ENCODE results near the gene LSP1. TPM values are rescaled to one million over a fixed set of nuclear protein-coding genes. Genes with fewer than 3 reads are reported as not detected.
"Not testable (repeated sequence)": the region's sequence is repeated elsewhere in the genome, so short reads cannot be mapped to it uniquely, and the experiment has no call there.

The LSP1 gene
- total RNA-seq, 2 experiments from 2014 or later: 232 to 303 TPM

DNA sequence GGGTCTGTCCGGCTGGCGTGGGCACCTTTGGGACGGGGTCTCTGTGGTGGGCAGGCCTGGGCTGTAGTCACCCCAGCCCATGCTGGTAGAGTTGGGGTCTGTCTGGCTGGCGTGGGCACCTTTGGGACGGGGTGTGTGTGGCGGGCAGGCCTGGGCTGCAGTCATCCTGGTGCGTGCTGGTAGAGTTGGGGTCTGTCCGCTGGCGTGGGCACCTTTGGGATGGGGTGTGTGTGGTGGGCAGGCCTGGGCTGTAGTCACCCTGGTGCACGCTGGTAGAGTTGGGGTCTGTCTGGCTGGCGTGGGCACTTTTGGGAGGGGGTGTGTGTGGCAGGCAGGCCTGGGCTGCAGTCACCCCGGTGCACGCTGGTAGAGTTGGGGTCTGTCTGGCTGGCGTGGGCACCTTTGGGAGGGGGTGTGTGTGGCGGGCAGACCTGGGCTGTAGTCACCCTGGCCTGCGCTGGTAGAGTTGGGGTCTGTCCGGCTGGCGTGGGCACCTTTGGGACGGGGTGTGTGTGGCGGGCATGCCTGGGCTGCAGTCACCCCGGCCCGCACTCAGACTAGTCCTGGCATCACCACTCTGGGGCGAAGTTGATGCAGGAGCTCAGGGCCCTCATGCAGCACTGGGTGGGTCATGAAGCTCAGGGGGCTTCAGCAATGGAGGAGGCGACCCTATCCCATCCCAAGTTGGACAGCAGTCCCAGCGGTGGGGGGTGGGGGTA lies 19.5 kb downstream of the LSP1 start:
- TF ChIP-seq, protein P1, sequence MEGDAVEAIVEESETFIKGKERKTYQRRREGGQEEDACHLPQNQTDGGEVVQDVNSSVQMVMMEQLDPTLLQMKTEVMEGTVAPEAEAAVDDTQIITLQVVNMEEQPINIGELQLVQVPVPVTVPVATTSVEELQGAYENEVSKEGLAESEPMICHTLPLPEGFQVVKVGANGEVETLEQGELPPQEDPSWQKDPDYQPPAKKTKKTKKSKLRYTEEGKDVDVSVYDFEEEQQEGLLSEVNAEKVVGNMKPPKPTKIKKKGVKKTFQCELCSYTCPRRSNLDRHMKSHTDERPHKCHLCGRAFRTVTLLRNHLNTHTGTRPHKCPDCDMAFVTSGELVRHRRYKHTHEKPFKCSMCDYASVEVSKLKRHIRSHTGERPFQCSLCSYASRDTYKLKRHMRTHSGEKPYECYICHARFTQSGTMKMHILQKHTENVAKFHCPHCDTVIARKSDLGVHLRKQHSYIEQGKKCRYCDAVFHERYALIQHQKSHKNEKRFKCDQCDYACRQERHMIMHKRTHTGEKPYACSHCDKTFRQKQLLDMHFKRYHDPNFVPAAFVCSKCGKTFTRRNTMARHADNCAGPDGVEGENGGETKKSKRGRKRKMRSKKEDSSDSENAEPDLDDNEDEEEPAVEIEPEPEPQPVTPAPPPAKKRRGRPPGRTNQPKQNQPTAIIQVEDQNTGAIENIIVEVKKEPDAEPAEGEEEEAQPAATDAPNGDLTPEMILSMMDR (conservative IDR thresholded peaks at IDR 0.05; ENCODE audit: low read length): no peak
- TF ChIP-seq EZH2phosphoT487 (IDR thresholded peaks at IDR 0.05; ENCODE audit: borderline replicate concordance, low read depth, low read length): no peak
- H3K36me3 ChIP-seq (ENCODE audit: insufficient read depth, low read length): no peaks in the 10 kb centered on the region
- no peak overlapping the region for H2AFZ ChIP-seq (ENCODE audit: low read length)
- BruUV-seq (replicated peaks): no TSS peak
- CTCF ChIA-PET (ENCODE audit: unreplicated experiment): no interaction called here
- H3K27ac ChIP-seq (ENCODE audit: low read depth, low read length, poor library complexity, severe bottlenecking): no peak overlapping the region
- no peak overlapping the region for H3K4me2 ChIP-seq (ENCODE audit: low read length)
- no peaks in the 10 kb centered on the region for H3K9me2 ChIP-seq (ENCODE audit: insufficient read depth, low read length)
- no peaks in the 10 kb centered on the region for H3K79me2 ChIP-seq (ENCODE audit: insufficient read depth, low read depth, low read length)
- POLR2A ChIA-PET: no interaction called here
- no peaks in the 10 kb centered on the region; the same call in 1 of the 2 replicates for H4K20me1 ChIP-seq (ENCODE audit: insufficient read depth, low read length)
- intact Hi-C loops (cut with micrococcal nuclease; ENCODE audit: unreplicated experiment): no loop called here
- DNase-seq (ENCODE audit: low spot score): no peak
- H3K4me1 ChIP-seq (ENCODE audit: insufficient read depth, low read length, poor library complexity, severe bottlenecking): no peaks in the 10 kb centered on the region
- no peak overlapping the region for H3K4me3 ChIP-seq (ENCODE audit: low read depth, low read length, poor library complexity, severe bottlenecking)
- H3K9me3 ChIP-seq (ENCODE audit: low read length): no peaks in the 10 kb centered on the region

DNA sequence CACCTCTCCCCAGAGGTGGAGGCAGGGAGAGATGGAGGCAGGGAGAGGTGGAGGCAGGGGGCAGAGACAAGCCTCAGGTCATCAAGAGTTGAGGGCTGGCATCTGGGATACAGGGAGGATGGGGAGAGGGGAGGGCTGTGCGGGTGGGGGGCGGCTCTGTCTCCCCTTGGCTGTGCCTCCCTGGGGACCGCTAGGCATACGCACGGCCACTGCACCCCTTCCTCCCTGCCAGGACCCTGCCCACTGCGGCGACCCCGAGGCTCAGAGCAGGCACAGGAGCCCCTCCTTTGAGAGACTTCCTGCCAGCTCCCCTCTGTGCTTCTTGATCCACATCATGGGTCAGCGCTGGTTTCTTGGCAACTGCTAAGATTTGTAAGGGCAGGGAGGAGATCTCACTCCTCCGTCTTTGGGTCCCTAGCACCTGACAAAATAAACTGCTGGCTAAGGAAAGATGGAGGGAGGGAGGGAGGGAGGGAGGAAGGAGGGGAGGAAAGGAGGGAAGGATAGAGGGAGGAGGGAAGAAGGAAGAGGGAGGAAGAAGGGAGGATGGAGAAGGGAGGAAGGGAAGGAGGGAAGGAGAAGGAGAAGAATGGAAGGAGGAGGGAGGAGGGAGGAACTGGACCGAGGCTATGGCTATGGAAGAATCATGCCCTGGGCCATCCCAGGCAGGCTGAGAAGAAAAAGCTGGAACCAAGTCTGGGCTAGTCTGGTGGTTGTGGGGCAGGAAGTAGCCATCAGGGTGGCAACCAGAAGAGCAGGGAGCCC lies 20.3 kb downstream of the LSP1 start:
- POLR2A ChIA-PET: no interaction called here
- no peaks in the 10 kb centered on the region; the same call in 1 of the 2 replicates for H4K20me1 ChIP-seq (ENCODE audit: insufficient read depth, low read length)
- H3K79me2 ChIP-seq (ENCODE audit: insufficient read depth, low read depth, low read length): no peaks in the 10 kb centered on the region
- no peak overlapping the region for H2AFZ ChIP-seq (ENCODE audit: low read length)
- no TSS peak for BruUV-seq (replicated peaks)
- H3K9me3 ChIP-seq (ENCODE audit: low read length): no peaks in the 10 kb centered on the region
- no peaks in the 10 kb centered on the region for H3K4me1 ChIP-seq (ENCODE audit: insufficient read depth, low read length, poor library complexity, severe bottlenecking)
- no peak overlapping the region for H3K27ac ChIP-seq (ENCODE audit: low read depth, low read length, poor library complexity, severe bottlenecking)
- H3K36me3 ChIP-seq (ENCODE audit: insufficient read depth, low read length): no peaks in the 10 kb centered on the region
- intact Hi-C loops (cut with micrococcal nuclease; ENCODE audit: unreplicated experiment): no loop called here
- H3K9me2 ChIP-seq (ENCODE audit: insufficient read depth, low read length): no peaks in the 10 kb centered on the region
- no peak overlapping the region for H3K4me2 ChIP-seq (ENCODE audit: low read length)
- TF ChIP-seq, protein P1 (conservative IDR thresholded peaks at IDR 0.05; ENCODE audit: low read length): no peak
- TF ChIP-seq EZH2phosphoT487 (IDR thresholded peaks at IDR 0.05; ENCODE audit: borderline replicate concordance, low read depth, low read length): no peak
- no peak for DNase-seq (ENCODE audit: low spot score)
- H3K4me3 ChIP-seq (ENCODE audit: low read depth, low read length, poor library complexity, severe bottlenecking): no peak overlapping the region
- CTCF ChIA-PET (ENCODE audit: unreplicated experiment): no interaction called here

- not testable (repeated sequence) for H3K79me2 ChIP-seq (ENCODE audit: insufficient read depth, low read depth, low read length)
Measured at GRCh38 chr11:1873813-1874150, 20.9 kb downstream of the LSP1 start.

GRCh38 chr11:1874441-1875092 lies 21.7 kb downstream of the LSP1 start:
- BruUV-seq (replicated peaks); POLR2A ChIA-PET; CTCF ChIA-PET (ENCODE audit: unreplicated experiment); H3K79me2 ChIP-seq (ENCODE audit: insufficient read depth, low read depth, low read length); H3K9me2 ChIP-seq (ENCODE audit: insufficient read depth, low read length); H3K4me3 ChIP-seq (ENCODE audit: low read depth, low read length, poor library complexity, severe bottlenecking); DNase-seq (ENCODE audit: low spot score); H2AFZ ChIP-seq (ENCODE audit: low read length); H4K20me1 ChIP-seq (ENCODE audit: insufficient read depth, low read length); intact Hi-C loops (cut with micrococcal nuclease; ENCODE audit: unreplicated experiment); H3K36me3 ChIP-seq (ENCODE audit: insufficient read depth, low read length); H3K9me3 ChIP-seq (ENCODE audit: low read length); H3K4me1 ChIP-seq (ENCODE audit: insufficient read depth, low read length, poor library complexity, severe bottlenecking); H3K4me2 ChIP-seq (ENCODE audit: low read length); H3K27ac ChIP-seq (ENCODE audit: low read depth, low read length, poor library complexity, severe bottlenecking): not testable (repeated sequence)

More at GRCh38 chr11:1873813-1874150, 20.9 kb downstream of the LSP1 start:
- H3K9me3 ChIP-seq (ENCODE audit: low read length); H2AFZ ChIP-seq (ENCODE audit: low read length); H3K4me2 ChIP-seq (ENCODE audit: low read length); H4K20me1 ChIP-seq (ENCODE audit: insufficient read depth, low read length); H3K4me3 ChIP-seq (ENCODE audit: low read depth, low read length, poor library complexity, severe bottlenecking); intact Hi-C loops (cut with micrococcal nuclease; ENCODE audit: unreplicated experiment); H3K4me1 ChIP-seq (ENCODE audit: insufficient read depth, low read length, poor library complexity, severe bottlenecking); H3K27ac ChIP-seq (ENCODE audit: low read depth, low read length, poor library complexity, severe bottlenecking); H3K36me3 ChIP-seq (ENCODE audit: insufficient read depth, low read length); H3K9me2 ChIP-seq (ENCODE audit: insufficient read depth, low read length); DNase-seq (ENCODE audit: low spot score); CTCF ChIA-PET (ENCODE audit: unreplicated experiment); BruUV-seq (replicated peaks); POLR2A ChIA-PET: not testable (repeated sequence)
